Parathyroid adenoma (tissue), 2 donors: Measurements from ENCODE around the gene EDEM3.

Experiments
- H2AFZ ChIP-seq: fragments of 300-600 bp; sonication (generic); one replicate; pipeline ENCODE4 v1.7.0; 2017; ENCODE audit warnings: antibody characterized with exemption, mild to moderate bottlenecking
- H3K27ac ChIP-seq: fragments of 300-600 bp; sonication (generic); one replicate; pipeline ENCODE4 v1.7.0; 2017
- H3K27me3 ChIP-seq: fragments of 300-600 bp; sonication (generic); one replicate; pipeline ENCODE4 v1.7.0; 2017; ENCODE audit warnings: low read length; ENCODE audit not compliant: control insufficient read depth, insufficient read depth
- H3K36me3 ChIP-seq: fragments of 300-600 bp; sonication (generic); one replicate; pipeline ENCODE4 v1.7.0; 2017; ENCODE audit warnings: low read length; ENCODE audit not compliant: control insufficient read depth, insufficient read depth
- H3K4me1 ChIP-seq: fragments of 300-600 bp; sonication (generic); one replicate; pipeline ENCODE4 v1.7.0; 2017; ENCODE audit warnings: control low read depth
- H3K4me2 ChIP-seq: fragments of 300-600 bp; sonication (generic); one replicate; pipeline ENCODE4 v1.7.0; 2017; ENCODE audit warnings: low read length
- H3K4me3 ChIP-seq: fragments of 300-600 bp; sonication (generic); one replicate; pipeline ENCODE4 v1.7.0; 2017; ENCODE audit warnings: low read depth, low read length
- H3K79me2 ChIP-seq: fragments of 300-600 bp; sonication (generic); one replicate; pipeline ENCODE4 v1.7.0; 2017; ENCODE audit warnings: control low read depth
- H3K9ac ChIP-seq: fragments of 300-600 bp; sonication (generic); one replicate; pipeline ENCODE4 v1.7.0; 2017; ENCODE audit warnings: mild to moderate bottlenecking
- H3K9me3 ChIP-seq: fragments of 300-600 bp; sonication (generic); one replicate; pipeline ENCODE4 v1.7.0; 2017; ENCODE audit warnings: low read length; ENCODE audit not compliant: control insufficient read depth
- CTCF ChIP-seq: fragments of 300-600 bp; sonication (generic); IDR thresholded peaks from one replicate; pipeline ENCODE4 v1.7.0; 2017; ENCODE audit warnings: antibody characterized with exemption, mild to moderate bottlenecking
- donor health status: primary hyperparathyroidism.

The EDEM3 gene

GRCh38 chr1:184643661-184644060 is 111.0 kb downstream of the EDEM3 start:
- H3K4me2 ChIP-seq = no peak overlapping the region
- no peaks in the 10 kb centered on the region for H3K79me2 ChIP-seq
- no peaks in the 10 kb centered on the region for H3K36me3 ChIP-seq
- no peak overlapping the region for H3K4me3 ChIP-seq
- H3K4me1 ChIP-seq = no peaks in the 10 kb centered on the region
- no peak overlapping the region for H3K9ac ChIP-seq
- H3K27me3 ChIP-seq = no peaks in the 10 kb centered on the region
- no peak for TF ChIP-seq CTCF
- no peak overlapping the region for H2AFZ ChIP-seq
- H3K9me3 ChIP-seq = no peaks in the 10 kb centered on the region
- no peak overlapping the region for H3K27ac ChIP-seq

GRCh38 chr1:184641894-184642293 is 112.8 kb downstream of the EDEM3 start:
- Histone ChIP-seq H3K4me2 (no peak overlapping the region), H3K9ac (no peak overlapping the region), H3K9me3 (no peaks in the 10 kb centered on the region), H3K79me2 (no peaks in the 10 kb centered on the region), H3K27me3 (no peaks in the 10 kb centered on the region), H3K4me3 (no peak overlapping the region), H2AFZ (no peak overlapping the region), H3K27ac (no peak overlapping the region), H3K36me3 (no peaks in the 10 kb centered on the region), H3K4me1 (no peaks in the 10 kb centered on the region)
- no peak for TF ChIP-seq CTCF

- no peak overlapping the region for H3K27ac ChIP-seq
- H3K4me1 ChIP-seq = no peaks in the 10 kb centered on the region
- H3K79me2 ChIP-seq = no peaks in the 10 kb centered on the region
Measured at GRCh38 chr1:184640505-184640904, 114.2 kb downstream of the EDEM3 start.

More at GRCh38 chr1:184640505-184640904, 114.2 kb downstream of the EDEM3 start:
- Histone ChIP-seq H3K36me3 (no peaks in the 10 kb centered on the region), H3K27me3 (no peaks in the 10 kb centered on the region), H3K4me3 (no peak overlapping the region), H2AFZ (no peak overlapping the region), H3K4me2 (no peak overlapping the region), H3K9ac (no peak overlapping the region), H3K9me3 (no peaks in the 10 kb centered on the region)
- TF ChIP-seq CTCF = no peak
